ENCODE data around the gene PLA2G2E.

DNA sequence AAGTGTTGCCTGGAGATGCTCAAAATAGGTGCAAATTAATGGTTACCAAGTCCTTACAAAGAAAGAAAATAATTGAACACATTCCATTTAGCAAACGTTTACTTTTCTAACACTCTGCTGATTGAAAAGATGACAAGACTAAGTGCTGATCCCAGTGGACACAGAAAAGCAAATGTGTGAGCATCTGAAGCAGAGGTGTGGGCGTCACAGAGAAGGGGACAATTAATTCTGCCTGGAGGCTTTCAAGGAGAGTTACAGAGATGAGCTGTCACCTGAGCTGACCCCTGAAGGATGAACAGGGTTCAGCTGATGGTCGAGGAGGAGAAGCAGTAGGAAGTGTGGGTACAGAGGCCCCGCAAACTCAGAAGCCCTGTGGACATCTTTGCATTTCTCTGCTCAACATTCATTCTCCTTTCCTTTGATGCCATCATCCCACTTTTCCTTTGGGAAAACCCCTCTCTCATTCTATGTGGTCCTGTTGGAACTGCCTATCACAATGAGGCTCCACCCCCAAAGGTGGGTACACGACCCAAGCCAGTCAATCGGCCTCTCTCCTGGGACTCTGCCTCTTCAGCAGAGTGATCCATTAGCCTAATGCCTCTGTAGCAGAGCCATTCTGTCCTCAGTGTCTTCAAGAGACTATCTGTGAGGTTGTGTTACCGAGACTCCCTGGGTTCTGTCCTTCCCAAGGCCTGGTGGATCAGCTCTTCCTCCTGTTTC is 17.2 kb upstream of the PLA2G2E start:
- no peak for TF ChIP-seq EP300 (IDR thresholded peaks at IDR 0.05; ENCODE audit: borderline replicate concordance)
- no peak for TF ChIP-seq YY1 (IDR thresholded peaks at IDR 0.05; ENCODE audit: low read depth)
- TF ChIP-seq, protein P1, sequence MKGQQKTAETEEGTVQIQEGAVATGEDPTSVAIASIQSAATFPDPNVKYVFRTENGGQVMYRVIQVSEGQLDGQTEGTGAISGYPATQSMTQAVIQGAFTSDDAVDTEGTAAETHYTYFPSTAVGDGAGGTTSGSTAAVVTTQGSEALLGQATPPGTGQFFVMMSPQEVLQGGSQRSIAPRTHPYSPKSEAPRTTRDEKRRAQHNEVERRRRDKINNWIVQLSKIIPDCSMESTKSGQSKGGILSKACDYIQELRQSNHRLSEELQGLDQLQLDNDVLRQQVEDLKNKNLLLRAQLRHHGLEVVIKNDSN (IDR thresholded peaks at IDR 0.05) = no peak
- no peak for TF ChIP-seq EGR1 (IDR thresholded peaks at IDR 0.05)
- TF ChIP-seq TAF1 (IDR thresholded peaks at IDR 0.05; ENCODE audit: low read depth) = no peak
- no peak for TF ChIP-seq NFIC (IDR thresholded peaks at IDR 0.05)
- TF ChIP-seq, protein P2, sequence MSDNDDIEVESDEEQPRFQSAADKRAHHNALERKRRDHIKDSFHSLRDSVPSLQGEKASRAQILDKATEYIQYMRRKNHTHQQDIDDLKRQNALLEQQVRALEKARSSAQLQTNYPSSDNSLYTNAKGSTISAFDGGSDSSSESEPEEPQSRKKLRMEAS (IDR thresholded peaks at IDR 0.05) = no peak
- TF ChIP-seq TCF12 (IDR thresholded peaks at IDR 0.05; ENCODE audit: low read depth) = no peak
- no peak for TF ChIP-seq RAD21 (IDR thresholded peaks at IDR 0.05; ENCODE audit: low read depth)

Measured in Ishikawa (cell line).